H1 (cell line): ENCODE data around the gene NR1I3.

Experiments used
- EZH2 ChIP-seq: fragments of 200-600 bp; sonication (generic); IDR thresholded peaks from 2 replicates; pipeline ENCODE4 v1.7.1; 2012; ENCODE audit warnings: low read depth, mild to moderate bottlenecking, moderate library complexity, low read length, inconsistent platforms; ENCODE audit not compliant: severe bottlenecking
- HDAC6 ChIP-seq: IDR thresholded peaks from one replicate; pipeline ENCODE4 v1.7.1; 2012; ENCODE audit warnings: low read depth, mild to moderate bottlenecking, inconsistent platforms, low read length, moderate library complexity
- MAFK ChIP-seq: IDR thresholded peaks from 2 replicates; pipeline ENCODE4 v1.6.1; 2012; ENCODE audit warnings: low read depth, mild to moderate bottlenecking, improper control_type of control experiment, low read length
- SP1 ChIP-seq: IDR thresholded peaks from 2 replicates; pipeline ENCODE4 v1.6.1; 2011; ENCODE audit warnings: low read depth, low read length

- no peak for TF ChIP-seq HDAC6
- TF ChIP-seq SP1 = no peak
- TF ChIP-seq MAFK = no peak
- TF ChIP-seq EZH2 = no peak
Observed at GRCh38 chr1:161267321-161267720, 29.3 kb upstream of the NR1I3 start.
